Posterior vena cava (tissue), 2 donors: ENCODE data around the gene SCUBE1. TPM values are rescaled to one million over a fixed set of nuclear protein-coding genes. Genes with fewer than 3 reads are reported as not detected.

Source experiments
- DNase-seq: peaks from one replicate; pipeline ENCODE4 v3.0.0-alpha.2; 2020; ENCODE audit warnings: low spot score
- intact Hi-C, 2 donors: fragments of 100-400 bp; cut with DNase I; formaldehyde crosslinking; loops; one replicate each; pipeline versions ENCODE4 v1.14.1 to v1.14.2; 2022 to 2023
- total RNA-seq, 2 donors: library from RNA; stranded (reverse); fragmentation: NEBNext Ultra II Directional; extraction: Animal tissue kit (Norgen Biotek cat#: 25700); gene quantifications; one replicate each; pipeline ENCODE4 v1.2.1, GENCODE V29; 2021
- donor health status: DM: yes; HTN: yes; CAD: no.
- donor health status: DM: yes; HTN: yes; CAD: no.

The SCUBE1 gene
- total RNA-seq, 2 donors from 2014 or later, result 0.79 to 1.1 TPM

DNA sequence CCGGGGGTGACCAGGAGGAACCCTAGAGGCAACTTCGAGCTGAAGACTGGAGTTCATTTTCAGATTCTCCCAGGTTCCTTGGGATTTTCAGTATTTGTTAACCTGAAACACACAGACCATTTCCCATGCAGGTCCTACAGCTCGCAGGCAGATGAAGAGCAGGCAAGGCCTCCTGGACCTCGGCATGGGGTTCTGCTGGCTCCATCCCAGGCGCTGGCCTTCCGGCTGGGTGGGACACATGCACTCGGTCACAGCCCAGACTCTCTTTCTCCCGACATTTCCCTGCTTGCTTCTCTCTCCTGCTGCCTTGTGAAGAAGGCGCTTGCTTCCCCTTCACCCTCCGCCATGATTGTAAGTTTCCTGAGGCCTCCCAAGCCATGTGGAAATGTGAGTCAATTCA lies 140.8 kb downstream of the SCUBE1 start:
- DNase-seq, result no peak
- intact Hi-C loops, result no loop called here

DNA sequence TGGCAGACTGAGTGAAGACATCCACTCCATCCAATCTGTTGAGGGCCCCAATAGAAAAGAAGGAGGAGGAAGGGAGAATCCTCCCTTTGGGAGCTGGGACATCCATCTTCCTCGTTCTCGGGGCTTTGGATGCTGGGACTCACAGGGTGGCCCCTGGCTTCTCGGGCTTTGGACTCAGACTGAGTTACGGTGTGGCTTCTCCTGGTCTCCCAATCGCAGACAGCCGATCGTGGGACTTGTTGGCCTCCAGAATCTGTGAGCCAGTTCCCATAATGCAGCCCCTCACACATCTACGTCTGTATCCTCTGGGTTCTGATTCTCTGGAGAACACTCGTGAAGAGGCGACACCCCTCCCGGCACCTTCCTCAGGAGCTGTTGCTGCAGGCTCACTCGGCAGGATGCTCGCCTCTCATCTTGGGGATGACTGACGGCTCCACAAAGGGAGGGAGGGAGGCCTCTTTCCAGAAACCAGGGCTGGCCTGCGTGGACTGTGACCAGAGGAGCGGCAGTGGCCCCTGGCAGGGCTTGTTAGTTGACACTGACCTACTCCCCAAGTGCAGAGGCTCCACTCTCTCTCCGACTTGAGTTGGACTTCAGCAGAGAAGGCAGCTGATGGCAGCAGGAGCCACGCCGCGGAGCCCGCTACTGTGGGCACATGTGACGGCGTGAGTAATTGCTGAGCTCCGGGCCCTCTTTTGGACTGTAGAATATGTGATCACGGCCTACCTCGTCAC lies 141.5 kb downstream of the SCUBE1 start:
- DNase-seq, result no peak
- intact Hi-C loops, result no loop called here

DNA sequence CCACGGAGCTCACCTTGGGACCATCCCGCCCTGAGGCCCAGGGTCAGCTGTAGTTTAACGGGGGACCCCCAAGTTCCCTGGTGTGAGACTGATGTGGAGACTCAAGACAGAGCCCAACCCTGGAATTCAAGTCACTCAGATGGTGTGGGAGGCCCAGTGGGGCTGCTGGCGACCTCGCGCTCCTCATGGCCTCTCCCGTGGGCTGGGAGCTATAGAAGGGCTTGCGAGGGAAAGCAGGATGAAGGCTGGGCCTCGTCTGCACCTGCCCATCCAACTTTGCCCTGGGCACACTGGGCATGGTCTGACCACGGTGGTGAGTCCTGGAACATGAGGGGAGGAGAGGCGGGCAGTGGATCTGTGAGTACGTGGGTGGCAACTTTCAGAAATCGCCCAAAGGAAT lies 142.6 kb downstream of the SCUBE1 start:
- intact Hi-C loops, result no loop called here
- no peak for DNase-seq

DNA sequence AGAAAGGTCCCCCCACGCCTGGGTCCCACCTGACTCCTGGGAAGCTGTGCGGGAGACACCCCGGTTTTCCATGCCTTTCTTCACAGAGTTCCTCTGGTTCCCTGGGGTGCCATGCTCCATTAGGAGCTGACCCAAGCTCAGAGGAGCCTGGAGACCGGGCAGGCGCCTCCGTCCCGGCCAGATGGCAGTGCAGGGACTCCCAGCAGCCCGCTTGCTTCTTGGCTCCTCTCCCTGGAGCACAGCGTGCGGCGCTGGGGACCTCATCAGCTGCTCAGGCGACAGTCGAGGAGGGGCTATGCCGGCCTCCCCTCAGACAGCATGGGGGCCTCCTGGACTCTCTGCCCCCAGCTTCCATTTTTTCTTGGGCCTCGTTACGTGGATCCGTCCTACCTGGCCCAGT lies 143.1 kb downstream of the SCUBE1 start:
- DNase-seq, result no peak

DNA sequence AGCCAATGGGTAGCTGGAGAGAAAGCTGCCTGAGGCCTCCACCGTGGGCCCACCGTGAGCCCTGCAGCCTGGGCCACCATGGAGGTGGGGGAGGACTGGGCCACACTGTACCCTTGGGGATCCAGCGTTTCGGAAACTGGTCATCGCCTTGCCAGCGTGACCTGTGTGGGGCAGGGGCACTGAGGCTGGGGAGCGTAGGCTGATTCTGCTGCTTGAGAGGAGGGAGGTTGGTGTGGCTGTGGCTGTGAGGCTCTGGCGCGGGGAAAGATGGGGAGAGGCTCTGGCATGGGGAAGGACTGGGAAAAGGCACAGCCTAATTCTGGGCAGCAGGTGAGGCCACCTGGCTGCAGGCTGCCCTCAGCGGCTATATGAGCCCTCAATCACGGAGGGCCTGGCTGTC lies 143.6 kb downstream of the SCUBE1 start:
- intact Hi-C loops, result loop anchor here in 1 of 2 donors (5.0 kb wide), 2 partner anchors 528 to 1362 kb away; no protein-coding TSS in a partner anchor
- DNase-seq, result no peak

More for the DNA sequence above, 143.1 kb downstream of the SCUBE1 start:
- intact Hi-C loops, result no loop called here

DNA sequence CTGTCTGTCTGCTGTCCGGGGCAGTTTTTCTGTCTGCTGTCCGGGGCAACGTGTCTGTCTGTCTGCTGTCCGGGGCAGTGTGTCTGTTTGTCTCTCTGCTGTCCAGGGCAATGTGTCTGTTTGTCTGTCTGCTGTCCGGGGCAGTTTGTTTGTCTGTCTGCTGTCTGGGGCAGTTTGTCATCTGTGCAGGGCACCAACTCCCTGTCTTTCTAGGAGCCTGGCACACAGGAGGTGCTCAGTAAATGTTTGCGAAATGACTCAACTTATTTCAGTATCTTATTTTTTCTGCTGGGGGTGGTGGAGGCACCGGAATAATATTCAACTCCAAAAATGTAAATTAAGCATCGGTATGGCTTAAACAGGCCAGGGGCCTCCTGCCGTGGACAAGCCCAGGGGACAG lies 144.2 kb downstream of the SCUBE1 start:
- intact Hi-C loops, result loop anchor here in 1 of 2 donors (5.0 kb wide), 2 partner anchors 528 to 1362 kb away; no protein-coding TSS in a partner anchor

DNA sequence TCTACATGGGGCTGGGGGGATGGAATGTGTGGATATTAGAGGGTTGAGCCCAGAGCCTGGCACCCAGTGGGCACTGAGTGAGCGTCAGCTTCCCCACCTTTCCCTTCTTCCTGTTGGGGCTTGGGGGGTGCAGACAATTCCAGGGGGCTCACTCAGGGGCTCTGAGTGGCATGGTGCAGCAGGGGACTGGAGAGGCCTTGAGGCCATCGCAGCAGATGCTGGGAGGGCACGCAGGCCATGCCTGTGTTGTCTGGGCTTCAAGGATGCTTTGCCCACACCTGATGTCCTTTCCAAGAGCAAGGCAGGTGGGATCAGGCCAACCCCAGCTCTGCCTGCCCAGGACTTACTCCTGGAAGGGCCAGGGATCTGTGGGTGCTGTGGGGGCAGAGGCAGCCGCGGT lies 145.0 kb downstream of the SCUBE1 start:
- intact Hi-C loops, result loop anchor here in 1 of 2 donors (5.0 kb wide), 2 partner anchors 529 to 1361 kb away; no protein-coding TSS in a partner anchor
- no peak for DNase-seq

More for the DNA sequence above, 144.2 kb downstream of the SCUBE1 start:
- DNase-seq, result no peak

DNA sequence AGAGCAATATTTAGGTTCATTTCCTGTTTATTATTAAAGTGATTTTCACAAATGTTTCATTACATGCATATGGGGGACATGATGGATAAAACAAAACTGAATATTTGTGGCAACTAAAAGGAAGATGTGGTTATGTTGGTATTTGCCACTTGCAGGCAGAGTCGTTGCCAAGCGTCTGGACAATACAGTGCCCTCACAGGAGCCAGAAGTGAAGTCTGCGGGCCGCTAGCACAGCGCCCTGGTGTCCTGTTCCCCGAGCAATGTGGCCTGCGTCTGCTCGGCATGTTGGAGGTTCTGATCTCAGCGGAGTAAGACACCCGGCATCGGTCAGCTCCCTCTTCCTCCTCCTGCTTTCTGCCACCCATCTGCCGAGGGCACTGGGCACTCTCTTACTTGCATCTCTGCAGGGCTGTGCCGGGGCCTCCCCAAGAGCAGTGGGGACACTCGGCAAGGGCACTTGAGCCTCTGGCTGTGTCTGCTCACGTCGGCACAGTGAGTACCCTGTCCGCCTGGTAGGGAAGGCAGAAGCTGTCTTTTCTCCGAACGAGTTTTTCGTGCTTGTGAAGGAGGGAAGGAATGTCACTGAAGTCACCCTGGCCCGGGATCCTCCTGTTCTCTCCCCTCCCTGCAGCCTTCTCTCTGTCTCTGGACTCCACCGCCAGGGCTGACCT lies 145.8 kb downstream of the SCUBE1 start:
- intact Hi-C loops, result loop anchor here in 1 of 2 donors (1.0 to 5.0 kb wide), 3 partner anchors 41 to 1360 kb away; no protein-coding TSS in a partner anchor

DNA sequence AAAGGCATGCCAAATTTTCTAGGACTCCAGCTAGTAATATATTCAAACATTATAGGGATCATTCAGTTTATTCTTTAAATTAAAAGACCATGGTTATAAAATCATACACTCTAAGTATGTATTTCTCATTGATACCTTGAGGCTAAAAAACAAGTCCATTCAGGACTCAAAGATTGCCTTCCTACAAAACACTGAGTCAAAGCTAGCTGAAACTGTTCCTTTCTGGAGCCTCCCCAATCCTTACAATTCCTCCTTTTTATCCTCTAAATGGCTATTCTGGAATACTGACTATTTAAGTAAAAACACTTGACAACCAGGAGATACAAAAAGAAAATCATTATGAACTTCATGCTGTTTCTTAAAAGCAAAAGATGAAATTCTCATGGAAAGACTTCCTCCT lies 151.3 kb downstream of the SCUBE1 start:
- DNase-seq, result no peak
- intact Hi-C loops, result no loop called here

More for the DNA sequence above, 145.8 kb downstream of the SCUBE1 start:
- DNase-seq, result no peak

DNA sequence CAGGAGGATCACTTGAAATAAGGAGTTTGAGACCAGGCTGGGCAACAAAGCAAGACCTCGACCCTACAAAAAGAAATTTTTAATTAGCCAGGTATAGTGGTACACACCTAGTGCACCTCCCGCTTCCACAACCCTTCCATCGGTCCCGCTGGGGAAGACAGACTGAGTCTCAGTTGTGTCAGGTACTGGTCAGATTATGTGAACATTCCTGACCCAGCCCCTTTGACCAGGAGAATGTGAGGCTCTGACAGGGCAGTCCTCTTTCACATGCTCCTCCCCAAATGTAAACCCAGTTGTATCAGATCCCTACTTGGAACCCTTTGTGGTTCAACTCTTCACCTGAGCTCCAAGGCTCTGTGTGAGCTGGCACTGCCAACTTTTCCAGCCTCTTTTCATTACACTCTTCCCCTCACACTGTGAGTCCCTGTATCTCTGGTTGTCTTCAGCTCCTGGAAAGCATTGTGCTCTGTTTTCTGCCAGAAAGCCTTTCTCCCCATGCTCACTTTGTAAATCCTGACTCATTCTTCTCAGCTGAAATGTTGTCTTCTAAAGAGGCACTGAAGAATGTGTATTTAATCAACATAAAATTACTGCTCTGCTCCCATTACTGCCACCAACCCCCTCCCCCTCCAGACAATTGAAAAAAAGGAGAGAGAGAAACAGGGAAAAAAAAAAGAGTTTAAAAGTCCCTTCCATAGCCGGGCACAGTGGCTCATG lies 154.2 kb downstream of the SCUBE1 start:
- no peak for DNase-seq
- intact Hi-C loops, result no loop called here

DNA sequence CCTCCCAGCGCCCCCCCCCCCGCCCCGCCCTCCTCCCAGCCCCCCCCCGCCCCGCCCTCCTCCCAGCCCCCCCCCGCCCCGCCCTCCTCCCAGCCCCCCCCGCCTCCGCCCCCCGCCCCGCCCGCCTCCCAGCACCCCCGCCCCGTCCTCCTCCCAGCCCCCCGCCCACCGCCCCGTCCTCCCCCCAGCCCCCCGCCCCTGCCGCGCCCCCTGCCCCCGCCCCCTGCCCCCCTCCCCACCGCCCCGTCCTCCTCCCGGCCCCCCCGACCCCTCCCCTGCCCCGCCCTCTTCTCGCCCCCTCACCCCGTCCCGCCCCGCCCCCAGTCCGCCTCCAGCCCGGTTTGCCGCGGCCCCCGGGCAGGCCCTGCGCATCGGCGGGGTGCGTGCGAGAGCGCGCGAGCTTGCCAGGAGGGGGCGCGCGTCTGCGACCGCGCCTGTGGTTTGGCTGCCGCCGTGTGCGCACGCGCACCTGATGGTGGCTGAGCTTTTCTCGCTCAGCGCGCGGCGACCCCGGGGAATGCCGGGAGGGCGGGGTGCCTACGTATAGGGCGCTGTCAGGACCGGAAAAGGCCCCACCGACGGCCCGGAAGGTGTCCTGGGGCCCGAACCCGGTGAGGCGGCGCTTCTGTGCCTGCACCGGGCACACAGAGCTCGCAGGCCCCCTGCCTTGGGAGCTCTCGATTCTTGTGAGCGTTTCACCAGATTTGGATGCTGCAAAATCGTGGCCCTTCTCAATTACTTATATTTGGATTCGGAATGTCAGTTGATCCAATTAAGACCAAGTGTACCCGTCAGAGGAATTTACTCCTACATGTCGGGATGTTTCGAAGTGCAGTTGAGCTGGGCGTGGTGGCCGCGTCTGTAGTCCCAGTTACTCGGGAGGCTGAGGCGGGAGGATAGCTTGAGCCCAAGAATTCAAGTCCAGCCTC lies 155.7 kb downstream of the SCUBE1 start:
- intact Hi-C loops, result no loop called here
- peak; percentile 99 for DNase-seq

DNA sequence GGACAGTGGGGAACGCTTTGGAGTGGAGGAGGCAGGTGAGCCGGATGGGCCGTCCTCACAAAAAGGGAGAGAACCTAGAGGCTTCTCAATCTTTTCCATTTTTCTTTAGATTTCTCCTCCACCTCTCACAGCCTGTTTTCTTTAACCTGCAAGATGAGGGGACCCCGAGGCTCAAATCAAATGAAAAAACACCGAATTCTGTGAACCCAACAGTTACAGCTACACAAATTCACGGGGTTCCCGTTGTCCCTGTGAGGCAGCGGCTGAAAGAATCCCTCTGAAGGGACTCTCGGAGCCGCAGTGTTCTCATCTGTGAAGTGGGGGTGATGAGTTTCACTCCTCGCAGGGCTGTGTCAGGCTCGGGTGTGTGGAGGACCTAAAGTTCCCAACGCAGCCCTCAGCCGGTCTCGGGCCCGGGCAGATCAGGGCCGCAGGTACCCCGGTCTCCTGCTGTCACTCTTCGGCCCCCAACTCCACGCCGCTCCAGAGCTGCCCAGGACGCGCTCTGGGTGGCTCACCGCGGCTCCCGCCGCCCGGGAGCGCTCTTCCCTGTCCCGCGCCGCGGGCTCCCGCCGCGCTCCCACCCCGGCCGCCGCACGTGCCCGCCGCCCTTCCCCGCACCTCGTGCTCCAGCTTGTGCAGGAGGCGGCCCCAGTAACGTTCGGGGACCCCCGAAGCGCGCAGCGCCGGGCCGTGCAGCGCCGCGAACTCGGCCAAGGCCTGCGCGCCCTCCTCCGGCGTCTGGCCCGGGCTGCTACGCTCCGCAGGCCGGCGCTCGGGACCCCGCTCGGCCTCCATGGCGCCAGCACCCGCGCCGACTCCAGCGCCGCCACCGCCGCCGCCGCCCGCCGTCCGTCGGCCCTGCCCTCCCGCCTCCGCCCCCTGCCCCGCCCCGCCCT lies 156.7 kb downstream of the SCUBE1 start, which contains the start of gene TTLL12:
Gene TTLL12 (minus strand): TSS at position 863 of the 899 bp plus-strand sequence. CDS start 65 bp downstream, at position 798.
- no peak for DNase-seq
- intact Hi-C loops, result no loop called here

DNA sequence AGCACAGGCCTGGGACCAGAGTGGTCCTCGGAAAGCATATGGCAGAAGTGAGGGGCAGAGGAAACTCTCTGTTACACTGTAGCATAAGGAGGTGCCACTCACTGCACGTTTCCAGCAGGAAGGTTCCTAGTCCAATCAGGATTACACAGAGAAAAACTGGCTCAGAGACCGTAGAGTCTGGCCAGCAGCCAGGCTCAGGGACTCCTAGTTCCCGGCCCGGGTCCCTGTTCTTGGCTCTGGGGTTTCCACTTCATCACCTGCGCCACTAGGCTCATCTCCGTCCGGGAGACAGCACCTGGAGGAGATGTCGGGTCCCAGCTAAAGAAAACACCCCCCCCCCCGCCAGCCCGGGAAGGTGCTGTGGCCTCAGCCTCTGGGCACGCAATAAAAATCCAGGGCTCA lies 157.3 kb downstream of the SCUBE1 start:
- no peak for DNase-seq
- intact Hi-C loops, result no loop called here

DNA sequence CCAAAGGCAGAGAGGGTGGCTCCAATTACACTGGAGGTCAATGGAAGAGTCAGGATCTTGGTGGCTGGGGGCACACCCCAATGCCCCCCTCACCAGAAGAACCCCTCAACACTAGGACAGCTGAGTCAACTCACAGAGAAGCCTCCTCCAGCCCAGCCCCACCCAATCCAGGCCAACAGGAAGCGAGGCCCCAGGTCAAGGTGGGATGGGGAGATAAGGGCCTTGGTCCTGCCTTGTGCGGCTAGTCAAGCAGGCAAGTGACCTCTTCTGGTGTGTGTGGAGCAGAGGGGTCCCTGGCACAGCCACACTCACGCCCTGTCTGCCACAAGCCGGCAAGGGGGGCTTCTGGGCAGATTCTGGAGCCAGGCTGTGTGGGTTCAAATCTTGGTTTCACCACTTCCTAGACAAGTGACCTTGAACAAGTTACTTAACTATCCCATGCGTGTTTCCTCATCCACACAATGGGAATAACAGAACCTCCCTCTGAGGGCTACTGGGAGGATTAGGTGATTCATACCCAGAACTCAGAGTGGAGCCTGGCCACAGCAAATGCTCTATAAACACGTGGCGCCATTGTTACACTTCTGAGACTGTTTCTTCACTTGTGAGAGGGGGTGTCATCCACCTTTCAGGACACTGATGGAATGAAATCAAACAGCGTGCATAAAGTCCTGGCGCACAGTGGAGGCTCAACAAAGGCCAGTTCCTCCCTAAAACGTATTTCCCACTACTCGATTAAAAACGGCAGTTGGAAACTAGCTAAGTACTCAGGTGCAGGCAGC lies 159.5 kb downstream of the SCUBE1 start:
- intact Hi-C loops, result no loop called here
- DNase-seq, result no peak

DNA sequence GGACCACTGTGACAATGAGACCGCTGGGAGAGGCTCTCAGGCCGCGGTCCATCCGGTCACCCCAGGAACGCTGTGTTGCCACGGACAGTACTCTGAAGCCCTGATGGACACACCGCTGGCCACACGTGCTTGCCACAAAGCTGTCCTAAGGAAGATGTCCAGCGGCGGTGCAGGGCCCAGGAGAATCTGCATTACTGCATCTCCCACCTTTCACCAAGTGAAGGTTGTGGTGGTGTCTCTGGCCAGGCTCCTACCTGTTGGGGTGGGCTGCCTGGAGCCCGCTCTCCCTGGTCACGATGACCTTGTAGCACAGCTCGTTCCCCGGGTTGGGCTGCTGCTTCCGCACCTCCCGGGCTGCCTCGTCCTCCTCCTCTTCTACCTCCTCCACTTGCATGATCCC lies 160.4 kb downstream of the SCUBE1 start:
- intact Hi-C loops, result no loop called here
- DNase-seq, result no peak

DNA sequence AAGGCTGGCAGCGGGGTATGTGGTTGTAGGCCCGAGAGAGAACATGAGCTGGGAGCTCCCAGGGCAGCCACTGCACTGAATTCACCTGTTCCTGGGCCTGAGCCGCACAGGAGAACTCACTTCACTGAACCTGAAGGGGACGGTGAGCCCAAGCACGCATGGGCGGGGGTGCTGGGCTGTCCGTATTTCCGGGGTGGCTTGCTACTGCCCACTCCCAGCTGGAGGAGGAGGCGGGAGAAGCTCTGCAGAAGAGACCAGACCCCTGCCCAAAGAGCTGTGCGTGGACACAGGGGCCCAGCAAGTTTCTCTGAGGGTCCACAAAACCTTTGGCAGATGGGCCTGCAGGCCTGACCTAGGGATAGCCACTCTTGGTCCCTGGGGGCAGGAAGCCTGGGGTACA lies 161.1 kb downstream of the SCUBE1 start:
- no peak for DNase-seq
- intact Hi-C loops, result no loop called here
